ENCODE results near the gene NCKAP5.

NCKAP5 gene

DNA sequence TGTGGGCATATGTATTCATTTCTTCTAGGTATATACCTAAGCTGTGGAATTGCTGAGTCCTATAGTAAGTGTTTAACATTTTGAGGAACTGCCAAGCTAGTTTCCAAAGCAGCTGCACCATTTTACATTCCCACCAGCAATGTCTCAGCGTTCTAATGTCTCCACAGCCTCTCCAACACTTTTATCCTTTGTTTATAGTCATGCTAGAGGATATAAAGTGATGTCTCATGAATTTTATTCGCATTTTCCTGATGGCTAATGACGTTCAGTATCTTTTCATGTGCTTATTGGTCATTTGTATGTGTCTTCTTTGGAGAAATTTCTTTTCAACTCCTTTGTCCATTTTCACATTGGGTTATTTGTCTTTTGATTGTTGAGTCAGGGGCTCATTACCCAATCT lies 295.2 kb downstream of the NCKAP5 start:
- TF ChIP-seq, protein P1, sequence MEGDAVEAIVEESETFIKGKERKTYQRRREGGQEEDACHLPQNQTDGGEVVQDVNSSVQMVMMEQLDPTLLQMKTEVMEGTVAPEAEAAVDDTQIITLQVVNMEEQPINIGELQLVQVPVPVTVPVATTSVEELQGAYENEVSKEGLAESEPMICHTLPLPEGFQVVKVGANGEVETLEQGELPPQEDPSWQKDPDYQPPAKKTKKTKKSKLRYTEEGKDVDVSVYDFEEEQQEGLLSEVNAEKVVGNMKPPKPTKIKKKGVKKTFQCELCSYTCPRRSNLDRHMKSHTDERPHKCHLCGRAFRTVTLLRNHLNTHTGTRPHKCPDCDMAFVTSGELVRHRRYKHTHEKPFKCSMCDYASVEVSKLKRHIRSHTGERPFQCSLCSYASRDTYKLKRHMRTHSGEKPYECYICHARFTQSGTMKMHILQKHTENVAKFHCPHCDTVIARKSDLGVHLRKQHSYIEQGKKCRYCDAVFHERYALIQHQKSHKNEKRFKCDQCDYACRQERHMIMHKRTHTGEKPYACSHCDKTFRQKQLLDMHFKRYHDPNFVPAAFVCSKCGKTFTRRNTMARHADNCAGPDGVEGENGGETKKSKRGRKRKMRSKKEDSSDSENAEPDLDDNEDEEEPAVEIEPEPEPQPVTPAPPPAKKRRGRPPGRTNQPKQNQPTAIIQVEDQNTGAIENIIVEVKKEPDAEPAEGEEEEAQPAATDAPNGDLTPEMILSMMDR (IDR thresholded peaks at IDR 0.05; ENCODE audit: low read depth, low read length) = no peak
- DNase-seq = no peak
- Histone ChIP-seq H3K4me3 (ENCODE audit: low read depth, low read length) (no peak overlapping the region), H3K36me3 (no peaks in the 10 kb centered on the region), H3K4me1 (no peaks in the 10 kb centered on the region), H3K27me3 (no peaks in the 10 kb centered on the region), H3K9me3 (no peaks in the 10 kb centered on the region)

DNA sequence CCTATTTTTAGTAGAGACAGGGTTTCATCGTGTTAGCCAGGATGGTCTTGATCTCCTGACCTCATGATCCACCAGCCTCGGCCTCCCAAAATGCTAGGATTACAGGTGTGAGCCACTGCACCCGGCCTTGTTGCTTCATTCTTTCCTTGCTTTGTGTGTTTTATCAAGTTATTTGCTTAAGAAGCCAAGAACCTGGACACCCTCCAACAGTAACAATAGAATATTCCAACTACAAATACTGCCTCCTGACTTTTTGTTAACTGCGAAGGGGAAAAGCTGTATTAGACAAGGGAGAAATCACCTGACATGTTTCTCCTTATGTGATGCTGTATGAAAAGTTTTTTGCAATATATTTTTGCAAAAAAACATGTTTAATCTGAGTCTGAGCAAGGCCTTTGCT lies 297.2 kb downstream of the NCKAP5 start:
- no peak overlapping the region for H3K4me3 ChIP-seq (ENCODE audit: low read depth, low read length)
- no peaks in the 10 kb centered on the region for H3K36me3 ChIP-seq
- H3K27me3 ChIP-seq = no peaks in the 10 kb centered on the region
- TF ChIP-seq, protein P1 (IDR thresholded peaks at IDR 0.05; ENCODE audit: low read depth, low read length) = no peak
- no peak for DNase-seq
- H3K9me3 ChIP-seq = no peaks in the 10 kb centered on the region
- no peaks in the 10 kb centered on the region for H3K4me1 ChIP-seq

DNA sequence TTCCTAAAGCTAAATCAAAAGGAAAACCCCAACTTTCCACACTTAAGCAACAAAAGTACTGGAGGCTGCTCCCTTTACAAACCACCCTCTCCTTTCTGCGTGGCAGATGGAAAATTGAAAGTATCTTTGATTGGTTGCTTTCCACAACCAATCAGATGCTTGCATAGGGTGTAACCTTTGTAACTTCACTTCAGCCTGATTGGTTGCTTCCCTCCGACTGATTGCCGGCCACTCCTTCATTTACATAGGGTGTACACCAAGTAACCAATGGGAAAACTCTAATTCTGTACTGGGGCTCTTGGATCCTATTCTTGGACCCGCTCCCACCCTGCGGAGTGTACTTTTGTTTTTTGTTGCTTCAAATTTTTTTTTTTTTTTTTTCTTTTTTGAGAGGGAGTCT lies 297.7 kb downstream of the NCKAP5 start:
- Histone ChIP-seq H3K36me3 (no peaks in the 10 kb centered on the region), H3K4me1 (no peaks in the 10 kb centered on the region), H3K9me3 (no peaks in the 10 kb centered on the region), H3K4me3 (ENCODE audit: low read depth, low read length) (no peak overlapping the region), H3K27me3 (no peaks in the 10 kb centered on the region)
- DNase-seq = no peak
- TF ChIP-seq, protein P1 (IDR thresholded peaks at IDR 0.05; ENCODE audit: low read depth, low read length) = no peak

DNA sequence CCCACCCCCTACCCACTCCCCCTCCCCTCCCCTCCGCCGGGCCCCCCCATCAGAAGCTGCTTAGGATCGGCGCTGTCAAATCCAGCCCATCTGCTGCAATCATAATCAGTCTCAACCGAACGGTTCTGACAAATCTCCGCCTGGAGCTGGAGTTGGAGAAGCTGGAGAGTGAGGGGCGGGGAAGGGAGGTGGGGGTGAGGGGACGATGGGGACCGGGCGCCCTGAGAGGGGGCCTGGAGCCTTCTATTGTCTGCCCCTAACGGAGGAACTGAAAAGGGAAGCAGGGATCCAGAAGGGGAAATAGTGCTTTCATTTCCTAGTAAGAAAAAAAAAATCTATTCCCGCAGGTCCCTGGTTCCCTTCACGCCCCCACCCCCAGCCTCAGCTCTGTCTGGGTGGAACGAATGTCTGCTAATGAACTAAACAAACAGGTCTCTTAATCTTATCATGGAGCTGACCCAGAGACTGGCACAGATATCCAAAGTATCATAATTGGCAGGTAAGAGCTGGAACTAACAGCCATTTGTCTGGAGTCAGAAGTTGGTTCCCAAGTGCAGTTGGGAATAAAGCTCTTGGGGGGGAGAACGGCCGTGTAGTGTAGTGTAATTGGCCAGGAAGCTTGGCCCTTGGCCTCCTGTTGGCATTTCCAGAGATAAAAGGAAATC lies 301.2 kb downstream of the NCKAP5 start:
- H3K4me1 ChIP-seq = no peaks in the 10 kb centered on the region
- TF ChIP-seq, protein P1 (IDR thresholded peaks at IDR 0.05; ENCODE audit: low read depth, low read length) = no peak
- H3K36me3 ChIP-seq = no peaks in the 10 kb centered on the region
- H3K9me3 ChIP-seq = no peaks in the 10 kb centered on the region
- H3K4me3 ChIP-seq (ENCODE audit: low read depth, low read length) = peak overlapping the region; percentile 53
- DNase-seq = peak; percentile 19
- no peaks in the 10 kb centered on the region for H3K27me3 ChIP-seq

DNA sequence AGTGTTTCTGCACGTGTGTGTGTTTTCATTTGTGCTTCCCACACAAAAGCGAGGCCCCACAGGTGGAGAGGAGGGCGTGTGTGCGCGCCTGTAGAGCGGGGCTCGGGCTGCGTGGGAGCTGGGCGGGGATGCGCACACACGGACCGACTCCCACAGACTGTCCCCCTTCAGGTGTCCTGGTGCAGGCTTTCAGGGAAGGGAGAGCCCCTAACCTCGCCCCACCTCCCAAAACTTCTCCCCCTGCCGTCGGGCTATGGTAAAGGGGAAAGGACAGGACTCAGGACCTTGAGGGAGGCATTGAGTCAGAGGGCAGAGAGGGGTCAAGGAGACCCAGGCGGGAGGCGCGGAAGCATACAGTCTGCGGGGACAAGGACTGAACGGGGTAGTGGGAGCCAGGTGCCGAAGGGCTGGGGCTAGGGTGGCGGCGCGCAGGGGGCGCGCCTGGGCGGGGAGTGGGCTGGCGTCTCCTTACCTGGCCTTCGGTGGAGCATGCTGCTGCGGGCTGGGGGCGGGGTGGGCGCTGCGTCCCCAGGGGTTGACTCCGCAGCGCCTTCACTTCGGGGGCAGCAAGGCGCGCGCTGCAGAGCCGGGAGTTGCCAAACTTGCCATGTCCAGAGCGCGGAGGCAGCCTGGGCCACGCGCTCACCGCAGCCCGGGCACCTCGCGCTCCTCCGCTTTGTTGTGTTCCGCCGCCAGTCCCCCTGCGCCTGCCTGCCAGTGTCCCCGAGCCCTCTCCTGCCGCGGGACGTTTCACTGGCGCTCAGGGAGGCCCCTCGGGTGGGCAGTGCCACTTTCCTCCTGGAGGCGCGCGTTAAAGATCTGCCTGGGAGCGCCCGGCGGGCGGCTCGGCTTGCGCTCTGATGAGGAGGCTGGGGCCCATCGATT lies 302.0 kb downstream of the NCKAP5 start:
- H3K36me3 ChIP-seq = no peaks in the 10 kb centered on the region
- TF ChIP-seq, protein P1 (IDR thresholded peaks at IDR 0.05; ENCODE audit: low read depth, low read length) = no peak
- no peaks in the 10 kb centered on the region for H3K9me3 ChIP-seq
- H3K27me3 ChIP-seq = no peaks in the 10 kb centered on the region
- no peaks in the 10 kb centered on the region for H3K4me1 ChIP-seq
- peak; percentile 8 for DNase-seq
- peak overlapping the region; percentile 53 for H3K4me3 ChIP-seq (ENCODE audit: low read depth, low read length)

Data from BE2C (cell line).